OCI-LY7 (cell line): Measurements from ENCODE around the gene EYA2. TPM values are rescaled to one million over a fixed set of nuclear protein-coding genes. Genes with fewer than 3 reads are reported as not detected.

ENCODE experiments used
- BruUV-seq: library from RNA; stranded (reverse); fragments of 400-500 nt; replicated peaks from 2 replicates; lab custom pipeline; 2021; lab: Mats Ljungman, UMichigan
- CTCF ChIA-PET: fragments of 300-600 bp; sonication (Branson Sonifier 250); formaldehyde crosslinking; loops from one replicate; lab custom pipeline; 2022; ENCODE audit warnings: antibody characterized with exemption; ENCODE audit not compliant: unreplicated experiment; lab: Charles Lee
- POLR2A ChIA-PET: fragments of 300-600 bp; sonication (Branson Sonifier 250); formaldehyde crosslinking; loops from one replicate; lab custom pipeline; 2022; ENCODE audit warnings: antibody characterized with exemption; lab: Charles Lee
- DNase-seq: peaks from one replicate; pipeline ENCODE4 v3.0.0-alpha.2; 2015; ENCODE audit warnings: low spot score
- H2AFZ ChIP-seq: fragments of 200-600 bp; sonication (generic), shearing (Covaris generic); 2 replicates; pipeline ENCODE4 v1.6.1; 2014; ENCODE audit warnings: mild to moderate bottlenecking, antibody characterized with exemption, low read length, moderate library complexity
- H3K27ac ChIP-seq: fragments of 200-600 bp; sonication (generic); 2 replicates; pipeline ENCODE4 v1.5.1; 2014; ENCODE audit warnings: mixed run types, low read depth, mild to moderate bottlenecking, moderate library complexity, low read length, inconsistent platforms; ENCODE audit not compliant: poor library complexity, severe bottlenecking
- H3K36me3 ChIP-seq: fragments of 200-600 bp; sonication (generic); 2 replicates; pipeline ENCODE4 v1.6.1; 2014; ENCODE audit warnings: mild to moderate bottlenecking, antibody characterized with exemption, low read length, moderate library complexity, mixed read lengths; ENCODE audit not compliant: insufficient read depth
- H3K4me1 ChIP-seq: fragments of 200-600 bp; sonication (generic); 2 replicates; pipeline ENCODE4 v1.5.1; 2014; ENCODE audit warnings: mild to moderate bottlenecking, low read length; ENCODE audit not compliant: insufficient read depth, poor library complexity, severe bottlenecking
- H3K4me2 ChIP-seq: fragments of 200-600 bp; sonication (generic); 2 replicates; pipeline ENCODE4 v1.6.1; 2014; ENCODE audit warnings: mild to moderate bottlenecking, low read length
- H3K4me3 ChIP-seq: fragments of 200-600 bp; sonication (generic); 2 replicates; pipeline ENCODE4 v1.5.1; 2014; ENCODE audit warnings: mild to moderate bottlenecking, low read depth, low read length; ENCODE audit not compliant: poor library complexity, severe bottlenecking
- H3K79me2 ChIP-seq: fragments of 200-600 bp; sonication (generic); 2 replicates; pipeline ENCODE4 v1.6.1; 2016; ENCODE audit warnings: low read depth, mild to moderate bottlenecking, low read length, moderate library complexity, mixed read lengths; ENCODE audit not compliant: insufficient read depth
- H3K9me2 ChIP-seq: fragments of 200-600 bp; sonication (generic); 2 replicates; pipeline ENCODE4 v1.6.1; 2016; ENCODE audit warnings: mild to moderate bottlenecking, low read length, mixed read lengths; ENCODE audit not compliant: insufficient read depth
- H3K9me3 ChIP-seq: fragments of 200-600 bp; sonication (generic); 2 replicates; pipeline ENCODE4 v1.6.1; 2014; ENCODE audit warnings: mild to moderate bottlenecking, mixed run types, low read length, mixed read lengths
- H4K20me1 ChIP-seq: fragments of 200-600 bp; sonication (generic); 2 replicates; pipeline ENCODE4 v1.6.1; 2014; ENCODE audit warnings: mild to moderate bottlenecking, antibody characterized with exemption, low read length, moderate library complexity, mixed read lengths; ENCODE audit not compliant: insufficient read depth
- EZH2phosphoT487 ChIP-seq: fragments of 200-600 bp; sonication (generic); IDR thresholded peaks from 2 replicates; pipeline ENCODE4 v1.6.1; 2018; ENCODE audit warnings: low read depth, borderline replicate concordance, mild to moderate bottlenecking, mixed run types, antibody characterized with exemption, low read length, moderate library complexity, mixed read lengths
- intact Hi-C: fragments of 100-400 bp; cut with micrococcal nuclease; formaldehyde crosslinking; loops from one replicate; pipeline ENCODE4 v1.10.0; 2022; ENCODE audit not compliant: unreplicated experiment
- total RNA-seq, 2 experiments: library from RNA; depleted of rRNA in 1 of 2; stranded (reverse); fragments of >200 nt in 1 of 2; shearing (Covaris generic) in 1 of 2; gene quantifications; 2 replicates each; pipeline ENCODE4 v1.2.3, GENCODE V29; 2014 to 2022
- TF ChIP-seq, protein P1 (sequence below): fragments of 200-600 bp; sonication (generic); conservative IDR thresholded peaks from 2 replicates; pipeline ENCODE4 v1.5.1; 2014; ENCODE audit warnings: mild to moderate bottlenecking, antibody characterized with exemption, low read length, moderate library complexity, mixed read lengths

Gene EYA2
- total RNA-seq, 2 experiments from 2014 or later, result not detected

- CTCF ChIA-PET, result no interaction called here
- Histone ChIP-seq H2AFZ (no peak overlapping the region), H3K4me1 (no peaks in the 10 kb centered on the region), H3K9me3 (no peaks in the 10 kb centered on the region), H3K4me2 (no peak overlapping the region), H3K36me3 (peaks cover 93% of the 10 kb centered on the region), H4K20me1 (no peaks in the 10 kb centered on the region), H3K27ac (no peak overlapping the region), H3K79me2 (no peaks in the 10 kb centered on the region), H3K4me3 (no peak overlapping the region), H3K9me2 (no peaks in the 10 kb centered on the region)
- intact Hi-C loops, result no loop called here
- POLR2A ChIA-PET, result no interaction called here
- TF ChIP-seq, protein P1, sequence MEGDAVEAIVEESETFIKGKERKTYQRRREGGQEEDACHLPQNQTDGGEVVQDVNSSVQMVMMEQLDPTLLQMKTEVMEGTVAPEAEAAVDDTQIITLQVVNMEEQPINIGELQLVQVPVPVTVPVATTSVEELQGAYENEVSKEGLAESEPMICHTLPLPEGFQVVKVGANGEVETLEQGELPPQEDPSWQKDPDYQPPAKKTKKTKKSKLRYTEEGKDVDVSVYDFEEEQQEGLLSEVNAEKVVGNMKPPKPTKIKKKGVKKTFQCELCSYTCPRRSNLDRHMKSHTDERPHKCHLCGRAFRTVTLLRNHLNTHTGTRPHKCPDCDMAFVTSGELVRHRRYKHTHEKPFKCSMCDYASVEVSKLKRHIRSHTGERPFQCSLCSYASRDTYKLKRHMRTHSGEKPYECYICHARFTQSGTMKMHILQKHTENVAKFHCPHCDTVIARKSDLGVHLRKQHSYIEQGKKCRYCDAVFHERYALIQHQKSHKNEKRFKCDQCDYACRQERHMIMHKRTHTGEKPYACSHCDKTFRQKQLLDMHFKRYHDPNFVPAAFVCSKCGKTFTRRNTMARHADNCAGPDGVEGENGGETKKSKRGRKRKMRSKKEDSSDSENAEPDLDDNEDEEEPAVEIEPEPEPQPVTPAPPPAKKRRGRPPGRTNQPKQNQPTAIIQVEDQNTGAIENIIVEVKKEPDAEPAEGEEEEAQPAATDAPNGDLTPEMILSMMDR, result no peak
- no peak for TF ChIP-seq EZH2phosphoT487
- no peak for DNase-seq
- BruUV-seq, result no TSS peak
Observed at GRCh38 chr20:47221036-47221625, 326.5 kb downstream of the EYA2 start.

- TF ChIP-seq, protein P1, result no peak
- no peak for TF ChIP-seq EZH2phosphoT487
- no peak overlapping the region for H3K4me3 ChIP-seq
- no peaks in the 10 kb centered on the region for H3K4me1 ChIP-seq
- no peaks in the 10 kb centered on the region for H3K79me2 ChIP-seq
- peaks cover 94% of the 10 kb centered on the region for H3K36me3 ChIP-seq
- no peak overlapping the region for H2AFZ ChIP-seq
- ChIA-PET POLR2A (interaction anchor here (0.7 kb wide), 1 partner anchor 1902 kb away, joined by 3 read pairs; no protein-coding TSS in a partner anchor), CTCF (no interaction called here)
- H3K27ac ChIP-seq, result no peak overlapping the region
- no peaks in the 10 kb centered on the region for H3K9me2 ChIP-seq
- H3K9me3 ChIP-seq, result no peaks in the 10 kb centered on the region
- no TSS peak for BruUV-seq
- H3K4me2 ChIP-seq, result no peak overlapping the region
- H4K20me1 ChIP-seq, result no peaks in the 10 kb centered on the region
- no peak for DNase-seq
- intact Hi-C loops, result no loop called here
Observed at GRCh38 chr20:47222468-47223119, 328.0 kb downstream of the EYA2 start.

DNA sequence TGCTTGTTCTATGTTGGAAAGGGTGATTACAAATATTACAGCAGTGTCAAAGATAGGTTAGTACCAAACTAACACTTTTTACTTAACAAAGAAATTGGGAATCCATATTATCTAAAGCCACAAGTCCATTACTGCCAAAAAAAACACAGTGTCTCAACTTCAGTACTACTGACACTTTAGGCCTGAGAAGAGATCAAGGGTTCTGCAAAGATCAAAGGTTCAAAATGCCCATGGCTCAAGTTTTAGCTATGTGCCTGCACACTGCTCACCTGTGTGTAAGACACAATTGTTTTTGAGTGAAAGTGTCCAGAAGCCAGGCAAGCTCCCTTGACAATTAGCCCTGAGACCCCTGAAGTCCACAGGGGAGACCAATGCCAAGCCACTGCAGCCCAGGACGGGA, 329.3 kb downstream of the EYA2 start:
- H3K9me3 ChIP-seq, result no peaks in the 10 kb centered on the region
- H3K79me2 ChIP-seq, result no peaks in the 10 kb centered on the region
- ChIA-PET CTCF (no interaction called here), POLR2A (no interaction called here)
- H2AFZ ChIP-seq, result no peak overlapping the region
- peaks cover 94% of the 10 kb centered on the region for H3K36me3 ChIP-seq
- H3K4me3 ChIP-seq, result no peak overlapping the region
- intact Hi-C loops, result no loop called here
- TF ChIP-seq, protein P1, result no peak
- no peak for TF ChIP-seq EZH2phosphoT487
- H4K20me1 ChIP-seq, result no peaks in the 10 kb centered on the region
- no TSS peak for BruUV-seq
- no peaks in the 10 kb centered on the region for H3K9me2 ChIP-seq
- no peak overlapping the region for H3K4me2 ChIP-seq
- no peak for DNase-seq
- no peaks in the 10 kb centered on the region for H3K4me1 ChIP-seq
- H3K27ac ChIP-seq, result no peak overlapping the region
